HL-60/S4 treated with phorbol 12-myristate 13-acetate at 8.2 ng/mL for 4 days and 3 days (cell line): ENCODE data around the gene CD276.

Experiments
- in situ Hi-C: fragments of 300-500 bp; cut with MboI; formaldehyde crosslinking; loops from 2 replicates; pipeline ENCODE4 v1.15.0; 2022; ENCODE audit warnings: low sequenced_read_pairs

The CD276 gene

GRCh38 chr15:73760330-73761329 lies 76.4 kb downstream of the CD276 start:
- in situ Hi-C loops = no loop called here

- in situ Hi-C loops = no loop called here
These were observed 79.7 kb downstream of the CD276 start for GRCh38 chr15:73763931-73764330.
